ENCODE measurements around the gene S100B. TPM values are rescaled to one million over a fixed set of nuclear protein-coding genes. Genes with fewer than 3 reads are reported as not detected.

The S100B gene
- total RNA-seq, 1 experiment from 2014 or later: not detected

GRCh38 chr21:46596201-46596600 is 8.7 kb downstream of the S100B start:
- Histone ChIP-seq H3K27ac (ENCODE audit: low read depth, low read length) (no peak overlapping the region), H3K79me2 (ENCODE audit: insufficient read depth, low read length) (no peaks in the 10 kb centered on the region), H3K4me3 (replicated peaks in 1 of 2; ENCODE audit: low read depth in 1 of 2, low read length in 2 of 2) (no peak overlapping the region), H3K27me3 (ENCODE audit: insufficient read depth, low read length) (no peaks in the 10 kb centered on the region), H3K4me1 (ENCODE audit: control insufficient read depth in 1 of 2, insufficient read depth in 2 of 2, low read length in 2 of 2) (no peaks in the 10 kb centered on the region), H4K20me1 (ENCODE audit: insufficient read depth) (no peaks in the 10 kb centered on the region), H3K4me2 (ENCODE audit: low read length) (no peak overlapping the region), H2AFZ (ENCODE audit: low read depth, low read length, poor library complexity, severe bottlenecking) (no peak overlapping the region), H3K9ac (ENCODE audit: low read length) (no peak overlapping the region), H3K9me3 (ENCODE audit: control insufficient read depth in 1 of 2, insufficient read depth in 1 of 2, low read depth in 1 of 2, low read length in 2 of 2) (peaks cover 8 to 14% of the 10 kb centered on the region in 2 experiments; a peak in 2 of 4 replicates), H3K36me3 (ENCODE audit: control insufficient read depth in 1 of 2, insufficient read depth in 2 of 2, low read length in 2 of 2) (no peaks in the 10 kb centered on the region), H3K9me2 (ENCODE audit: insufficient read depth) (no peaks in the 10 kb centered on the region)
- RAD21 ChIA-PET (ENCODE audit: low non-redundant PET in 1 of 2, low total read pairs in 2 of 2, uncharacterized antibody in 2 of 2, unreplicated experiment in 2 of 2): no interaction called here
- BruUV-seq (replicated peaks): no TSS peak
- TF ChIP-seq POLR2A (IDR thresholded peaks at IDR 0.05; ENCODE audit: borderline replicate concordance, extremely low read depth, insufficient read depth, insufficient read length) (no peak), FOSL1 (IDR thresholded peaks at IDR 0.05; ENCODE audit: low read depth) (no peak), ELF1 (IDR thresholded peaks at IDR 0.05; ENCODE audit: borderline replicate concordance, low read depth) (no peak), EZH2 (IDR thresholded peaks at IDR 0.05) (no peak), EZH2phosphoT487 (IDR thresholded peaks at IDR 0.05; ENCODE audit: borderline replicate concordance) (no peak), ZFX (IDR thresholded peaks at IDR 0.05) (no peak), TCF7L2 (IDR thresholded peaks at IDR 0.05; ENCODE audit: borderline replicate concordance, extremely low read depth, insufficient read depth, insufficient read length) (no peak), ZBTB33 (IDR thresholded peaks at IDR 0.05; ENCODE audit: extremely low read depth, insufficient replicate concordance, low read length) (no peak), CTCF (IDR thresholded peaks at IDR 0.05 in 2 of 3, conservative IDR thresholded peaks at IDR 0.05 in 1 of 3; ENCODE audit: borderline replicate concordance in 1 of 3, insufficient read depth in 1 of 3, low read depth in 2 of 3, low read length in 2 of 3) (no peak), ATF3 (IDR thresholded peaks at IDR 0.05) (no peak), CBX3 (IDR thresholded peaks at IDR 0.05; ENCODE audit: low read depth) (no peak), SRF (IDR thresholded peaks at IDR 0.05; ENCODE audit: low read depth) (no peak)
- no peak for DNase-seq (ENCODE audit: low read depth, low spot score)
- POLR2A ChIA-PET: no interaction called here
- no peak for ATAC-seq
- intact Hi-C loops (cut with micrococcal nuclease): no loop called here
- CTCF ChIA-PET: no interaction called here
